Skeletal muscle satellite cell (primary cell): Measurements from ENCODE around the gene YPEL3.

ENCODE experiments used
- H3K27me3 ChIP-seq: 2 replicates; pipeline ENCODE4 v1.7.0; 2013; ENCODE audit warnings: low read length; ENCODE audit not compliant: control insufficient read depth, insufficient read depth
- H3K36me3 ChIP-seq: 2 replicates; pipeline ENCODE4 v1.7.0; 2013; ENCODE audit warnings: mild to moderate bottlenecking, control low read depth, low read length; ENCODE audit not compliant: insufficient read depth
- H3K4me1 ChIP-seq: 2 replicates; pipeline ENCODE4 v1.7.0; 2013; ENCODE audit warnings: low read length; ENCODE audit not compliant: control insufficient read depth, insufficient read depth
- H3K4me2 ChIP-seq: 2 replicates; pipeline ENCODE4 v1.7.0; 2013; ENCODE audit warnings: mild to moderate bottlenecking, low read length
- H3K4me3 ChIP-seq: 2 replicates; pipeline ENCODE4 v1.7.0; 2013; ENCODE audit warnings: low read length
- H3K9ac ChIP-seq: 2 replicates; pipeline ENCODE4 v1.7.0; 2013; ENCODE audit warnings: mild to moderate bottlenecking, low read depth, low read length, moderate library complexity
- H3K9me3 ChIP-seq: replicated peaks from 2 replicates; pipeline ENCODE4 v1.7.0; 2013; ENCODE audit warnings: mild to moderate bottlenecking, control low read depth, low read length

The YPEL3 gene

GRCh38 chr16:30096862-30097563 is 1.0 kb upstream of the YPEL3 start:
- no peaks in the 10 kb centered on the region for H3K27me3 ChIP-seq
- H3K36me3 ChIP-seq, result peaks cover 9% of the 10 kb centered on the region
- peaks cover 24% of the 10 kb centered on the region for H3K4me1 ChIP-seq
- H3K9ac ChIP-seq, result peak overlapping the region; percentile 84
- H3K4me2 ChIP-seq, result peak overlapping the region; percentile 83
- peaks cover 13% of the 10 kb centered on the region for H3K9me3 ChIP-seq
- peak overlapping the region; percentile 66 for H3K4me3 ChIP-seq

GRCh38 chr16:30095166-30096078 is 591 bp downstream of the YPEL3 start:
- Histone ChIP-seq H3K27me3 (no peaks in the 10 kb centered on the region), H3K4me1 (peaks cover 34% of the 10 kb centered on the region), H3K9ac (peak overlapping the region; percentile 74), H3K36me3 (peaks cover 9% of the 10 kb centered on the region), H3K4me3 (peak overlapping the region; percentile 76), H3K9me3 (peaks cover 13% of the 10 kb centered on the region), H3K4me2 (peak overlapping the region; percentile 96)

DNA sequence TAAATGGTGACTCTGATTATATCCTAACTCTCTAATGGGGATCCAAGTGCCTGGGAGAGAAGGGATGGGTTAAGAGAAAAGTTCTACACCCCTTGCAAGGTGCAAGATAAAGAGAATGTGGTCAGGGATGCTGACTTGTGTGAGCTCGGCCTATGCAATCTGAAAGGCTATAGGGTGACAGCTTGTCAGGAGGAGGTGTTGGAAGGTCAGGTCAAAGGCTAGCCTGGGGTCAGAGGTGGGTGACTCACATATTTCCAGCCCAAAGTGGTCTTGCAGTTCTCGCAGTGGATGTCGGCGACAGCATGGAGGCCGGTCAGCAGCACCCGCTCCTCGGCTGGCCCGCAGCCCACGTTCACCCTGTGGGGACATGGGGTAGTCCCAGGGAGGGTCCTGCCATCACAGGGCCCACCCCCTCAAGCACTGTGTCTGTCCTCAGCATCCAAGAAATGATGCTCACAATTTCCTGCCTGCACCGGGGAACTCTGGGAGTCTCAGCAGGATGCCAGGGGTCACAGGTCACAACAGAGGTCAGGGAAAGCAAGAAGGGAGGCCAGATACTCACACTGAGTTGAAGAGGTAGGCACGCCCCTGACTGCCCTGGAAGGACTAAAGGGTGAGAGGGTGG is 1.4 kb downstream of the YPEL3 start:
- Histone ChIP-seq H3K4me1 (peaks cover 41% of the 10 kb centered on the region), H3K27me3 (no peaks in the 10 kb centered on the region), H3K4me2 (peak overlapping the region; percentile 96), H3K9me3 (peaks cover 13% of the 10 kb centered on the region), H3K36me3 (peaks cover 9% of the 10 kb centered on the region), H3K9ac (peak overlapping the region; percentile 74), H3K4me3 (peak overlapping the region; percentile 76)

GRCh38 chr16:30092373-30093010 is 3.5 kb downstream of the YPEL3 start:
- Histone ChIP-seq H3K9ac (peak overlapping the region; percentile 60), H3K9me3 (peaks cover 10% of the 10 kb centered on the region), H3K36me3 (peaks cover 9% of the 10 kb centered on the region), H3K4me1 (peaks cover 45% of the 10 kb centered on the region), H3K4me2 (peak overlapping the region; percentile 97), H3K4me3 (peak overlapping the region; percentile 69), H3K27me3 (no peaks in the 10 kb centered on the region)

- H3K4me1 ChIP-seq, result peaks cover 45% of the 10 kb centered on the region
- H3K27me3 ChIP-seq, result no peaks in the 10 kb centered on the region
- peak within 1 kb of the TSS; percentile 97 for H3K4me2 ChIP-seq
- peak within 1 kb of the TSS; percentile 69 for H3K4me3 ChIP-seq
- H3K9me3 ChIP-seq, result peaks cover 2% of the 10 kb centered on the region
- peaks cover 14% of the 10 kb centered on the region for H3K36me3 ChIP-seq
- peak within 1 kb of the TSS; percentile 64 for H3K9ac ChIP-seq
These were observed 4.3 kb downstream of the YPEL3 start, which contains the start of gene TBX6 for GRCh38 chr16:30091474-30092372. Gene TBX6 (minus strand): TSS chr16:30091924. CDS start chr16:30091193, 731 bp downstream.

- Histone ChIP-seq H3K4me2 (peak overlapping the region; percentile 50), H3K9ac (no peak overlapping the region), H3K27me3 (no peaks in the 10 kb centered on the region), H3K9me3 (no peaks in the 10 kb centered on the region), H3K36me3 (peaks cover 19% of the 10 kb centered on the region), H3K4me1 (peaks cover 40% of the 10 kb centered on the region), H3K4me3 (no peak overlapping the region)
These were observed 5.2 kb downstream of the YPEL3 start for GRCh38 chr16:30090610-30091331.

DNA sequence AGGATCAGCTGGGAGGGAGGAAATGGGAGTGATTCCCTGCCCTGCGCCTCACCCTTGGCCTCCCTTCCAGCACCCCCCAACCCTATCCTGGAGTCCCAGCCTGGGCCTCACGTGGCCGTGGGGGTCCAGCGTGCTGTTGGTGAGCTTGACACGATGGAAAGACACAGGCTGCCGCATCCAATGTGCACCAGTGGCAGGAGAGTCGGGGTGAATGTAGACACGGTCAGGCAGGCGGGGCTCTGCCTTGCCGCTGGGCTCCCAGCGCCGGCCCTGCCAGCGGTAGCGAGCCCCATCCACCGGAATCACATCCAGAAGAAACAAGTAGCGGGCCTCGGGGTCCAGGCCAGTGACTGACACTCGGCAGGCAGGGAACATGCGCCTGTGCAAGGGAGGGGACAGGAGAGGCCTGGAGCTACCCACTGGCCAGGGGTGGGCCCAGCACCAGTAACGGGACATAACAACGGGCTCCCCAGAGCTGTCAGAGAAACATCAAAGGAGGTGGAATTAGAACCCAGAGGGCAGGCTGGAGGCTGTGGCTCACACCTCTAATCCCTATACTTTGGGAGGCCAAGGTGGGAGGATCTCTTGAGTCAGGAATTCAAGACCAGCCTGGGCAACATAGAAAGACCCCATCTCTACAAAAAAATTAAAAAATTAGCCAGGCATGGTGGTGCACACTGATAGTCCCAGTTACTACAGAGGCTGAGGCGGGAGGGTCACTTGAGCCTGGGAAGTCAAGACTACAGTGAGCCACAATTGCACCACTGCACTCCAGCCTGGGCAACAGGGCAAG is 7.0 kb downstream of the YPEL3 start:
- Histone ChIP-seq H3K4me2 (no peak overlapping the region), H3K36me3 (peaks cover 30% of the 10 kb centered on the region), H3K4me3 (no peak overlapping the region), H3K27me3 (no peaks in the 10 kb centered on the region), H3K9me3 (no peaks in the 10 kb centered on the region), H3K9ac (no peak overlapping the region), H3K4me1 (peaks cover 29% of the 10 kb centered on the region)

DNA sequence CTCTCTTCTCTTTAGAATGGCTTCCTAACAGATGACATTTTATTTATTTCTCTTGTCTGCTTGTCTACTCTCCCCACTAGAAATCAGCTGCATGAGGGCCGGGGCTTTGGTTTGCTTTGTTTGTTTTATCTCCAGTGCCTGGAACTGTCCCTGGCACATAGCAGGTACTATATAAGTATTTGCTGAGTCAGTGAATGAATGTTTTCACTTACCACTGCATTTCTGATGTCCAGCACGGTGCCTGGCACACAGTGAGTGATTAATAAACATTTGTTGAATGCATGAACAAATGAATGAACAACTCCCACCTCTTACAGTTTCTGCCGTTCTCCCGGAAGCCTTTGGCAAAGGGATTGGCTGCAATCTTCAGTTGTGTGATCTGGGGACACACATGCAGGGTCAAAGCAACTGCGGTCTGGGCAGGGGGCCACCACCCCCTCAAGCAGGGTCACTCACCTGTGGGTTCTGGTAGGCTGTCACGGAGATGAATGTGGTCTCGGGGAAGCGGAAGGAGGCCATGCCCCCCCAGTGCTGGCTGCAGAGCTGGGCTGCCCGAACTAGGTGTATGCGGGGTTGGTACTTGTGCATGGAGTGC is 7.7 kb downstream of the YPEL3 start:
- Histone ChIP-seq H3K4me1 (peaks cover 29% of the 10 kb centered on the region), H3K4me3 (no peak overlapping the region)

GRCh38 chr16:30087181-30087898 is 8.7 kb downstream of the YPEL3 start:
- H3K9ac ChIP-seq, result no peak overlapping the region
- peaks cover 24% of the 10 kb centered on the region for H3K4me1 ChIP-seq
- peaks cover 47% of the 10 kb centered on the region for H3K36me3 ChIP-seq
- H3K27me3 ChIP-seq, result no peaks in the 10 kb centered on the region
- no peaks in the 10 kb centered on the region for H3K9me3 ChIP-seq
- no peak overlapping the region for H3K4me3 ChIP-seq
- H3K4me2 ChIP-seq, result no peak overlapping the region

More for the DNA sequence above, 7.7 kb downstream of the YPEL3 start:
- peaks cover 37% of the 10 kb centered on the region for H3K36me3 ChIP-seq
- H3K27me3 ChIP-seq, result no peaks in the 10 kb centered on the region
- H3K9me3 ChIP-seq, result no peaks in the 10 kb centered on the region
- no peak overlapping the region for H3K9ac ChIP-seq
- H3K4me2 ChIP-seq, result no peak overlapping the region
